ENCODE results near the gene CD40. TPM values are rescaled to one million over a fixed set of nuclear protein-coding genes. Genes with fewer than 3 reads are reported as not detected.
A peak's percentile ranks its signal among the peaks of the same experiment; 100 is the strongest.

The CD40 gene
- polyA plus RNA-seq, 2 of the 4 experiments (the other 2 are of a cell fraction), result 4.9 to 5.2 TPM

DNA sequence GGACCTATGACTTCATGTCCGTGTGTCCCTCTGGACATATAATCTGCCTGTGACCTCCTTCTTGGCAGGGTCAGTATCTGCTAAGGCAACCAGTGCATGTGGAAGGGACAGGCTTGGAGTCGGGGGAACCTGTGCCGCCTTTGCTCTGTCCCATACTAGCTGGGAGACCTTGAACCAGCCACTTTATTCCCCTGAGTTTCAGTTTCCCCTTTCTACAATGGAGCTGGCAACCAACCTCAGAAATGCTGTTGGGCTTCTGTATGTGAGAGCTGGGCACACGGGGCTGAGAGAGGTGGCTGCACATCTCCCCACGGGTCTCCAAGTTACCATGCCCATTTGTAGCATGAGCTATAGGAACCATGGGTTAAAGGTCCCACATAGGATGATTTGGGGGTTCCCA is 53.8 kb downstream of the CD40 start:
- CTCF ChIA-PET, result interaction anchor here (1.2 to 6.4 kb wide), 10 partner anchors 9 to 185 kb away, joined by 3 to 72 read pairs (median 7); no protein-coding TSS in a partner anchor

DNA sequence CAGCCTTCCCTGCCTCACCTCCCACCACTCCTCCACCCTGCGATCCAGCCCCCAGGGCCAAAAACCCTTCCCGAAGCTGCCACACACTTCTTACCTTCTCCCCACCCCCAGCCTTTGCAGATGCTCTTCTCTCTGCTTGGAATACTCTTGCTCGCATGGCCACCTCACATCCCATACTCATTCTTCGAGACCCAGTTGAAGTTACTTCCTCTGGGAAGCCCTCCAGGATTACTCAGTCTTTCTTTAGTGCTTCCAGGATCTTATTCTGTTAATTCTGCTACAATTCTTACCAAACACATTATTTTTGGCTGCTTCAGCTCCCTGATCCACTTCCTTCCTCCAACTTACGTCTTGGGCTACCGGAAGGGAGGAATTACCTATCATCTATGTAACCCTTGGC is 54.3 kb downstream of the CD40 start:
- WGBS (ENCODE audit: missing lambda C conversion rate), result 31% methylated on average over 6 of the region's 6 CpGs
- H3K4me1 ChIP-seq, result no peaks in the 10 kb centered on the region
- ATAC-seq (no peak), FAIRE-seq (no peak), DNase-seq (ENCODE audit: low read depth in 1 of 2, low spot score in 1 of 2) (no peak)
- no peak overlapping the region for H3K4me2 ChIP-seq
- TF ChIP-seq ZFP36 (IDR thresholded peaks at IDR 0.05; ENCODE audit: borderline replicate concordance, partially characterized antibody) (peak; percentile 59), CEBPB (IDR thresholded peaks at IDR 0.05) (no peak), SMC3 (IDR thresholded peaks at IDR 0.05) (no peak)
- CTCF ChIA-PET, result interaction anchor here (1.2 to 6.4 kb wide), 10 partner anchors 10 to 186 kb away, joined by 3 to 72 read pairs (median 7); no protein-coding TSS in a partner anchor
- no peak overlapping the region for H3K27ac ChIP-seq
- no peak overlapping the region for H3K4me3 ChIP-seq
- H3K9me3 ChIP-seq, result no peaks in the 10 kb centered on the region
- POLR2A ChIA-PET, result no interaction called here

More for the DNA sequence above, 53.8 kb downstream of the CD40 start:
- no peaks in the 10 kb centered on the region for H3K4me1 ChIP-seq
- H3K9me3 ChIP-seq, result no peaks in the 10 kb centered on the region
- DNase-seq (ENCODE audit: low read depth in 1 of 2, low spot score in 1 of 2) (no peak), FAIRE-seq (no peak), ATAC-seq (no peak)
- WGBS (ENCODE audit: missing lambda C conversion rate), result 8% methylated on average over 5 of the region's 5 CpGs
- H3K27ac ChIP-seq, result no peak overlapping the region
- POLR2A ChIA-PET, result no interaction called here
- H3K4me2 ChIP-seq, result no peak overlapping the region
- no peak for TF ChIP-seq NFE2L2 (conservative IDR thresholded peaks at IDR 0.05; ENCODE audit: low read length)
- no peak overlapping the region for H3K4me3 ChIP-seq

DNA sequence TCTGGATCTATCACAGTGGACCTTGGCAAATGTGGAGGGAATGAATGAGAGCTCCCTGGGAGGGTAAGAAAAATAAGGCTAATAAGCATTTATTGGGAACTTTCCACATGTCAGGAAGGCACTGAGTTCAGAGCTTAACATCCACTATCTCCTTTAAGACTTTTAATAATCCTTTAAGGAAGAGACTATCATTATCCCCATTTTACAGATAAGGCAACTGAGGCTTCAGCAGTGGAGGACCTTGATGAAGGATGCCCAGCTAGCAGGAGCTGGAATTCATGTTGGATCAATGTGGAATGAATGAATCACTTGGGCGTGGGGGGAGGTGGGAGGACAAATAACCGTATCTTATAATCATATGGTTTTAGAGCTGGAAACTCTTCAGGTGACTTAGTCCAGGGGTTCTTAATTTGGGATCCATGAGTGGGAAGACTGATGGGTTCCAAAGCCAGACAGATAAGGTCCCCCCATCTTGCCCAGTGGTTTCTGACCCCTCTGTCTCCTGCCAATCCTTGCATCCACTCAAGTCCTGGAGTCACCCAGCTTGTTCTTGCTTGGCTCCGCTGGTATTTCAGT is 54.9 kb downstream of the CD40 start:
- no peaks in the 10 kb centered on the region for H3K4me1 ChIP-seq
- ATAC-seq (no peak), DNase-seq (ENCODE audit: low read depth in 1 of 2, low spot score in 1 of 2) (no peak), FAIRE-seq (no peak)
- no peak overlapping the region for H3K4me2 ChIP-seq
- WGBS (ENCODE audit: missing lambda C conversion rate), result 4% methylated on average over 3 of the region's 3 CpGs
- ChIA-PET CTCF (interaction anchor here (0.9 to 6.4 kb wide), 19 partner anchors 11 to 291 kb away, joined by 3 to 72 read pairs (median 5); no protein-coding TSS in a partner anchor), POLR2A (no interaction called here)
- no peak overlapping the region for H3K27ac ChIP-seq
- H3K4me3 ChIP-seq, result no peak overlapping the region
- no peaks in the 10 kb centered on the region for H3K9me3 ChIP-seq
- TF ChIP-seq EHF (CRISPR knock-in tag; IDR thresholded peaks at IDR 0.05), result no peak
- TF ChIP-seq JUNB (IDR thresholded peaks at IDR 0.05), result no peak
- no peak for TF ChIP-seq HOXA7 (CRISPR knock-in tag; IDR thresholded peaks at IDR 0.05)

DNA sequence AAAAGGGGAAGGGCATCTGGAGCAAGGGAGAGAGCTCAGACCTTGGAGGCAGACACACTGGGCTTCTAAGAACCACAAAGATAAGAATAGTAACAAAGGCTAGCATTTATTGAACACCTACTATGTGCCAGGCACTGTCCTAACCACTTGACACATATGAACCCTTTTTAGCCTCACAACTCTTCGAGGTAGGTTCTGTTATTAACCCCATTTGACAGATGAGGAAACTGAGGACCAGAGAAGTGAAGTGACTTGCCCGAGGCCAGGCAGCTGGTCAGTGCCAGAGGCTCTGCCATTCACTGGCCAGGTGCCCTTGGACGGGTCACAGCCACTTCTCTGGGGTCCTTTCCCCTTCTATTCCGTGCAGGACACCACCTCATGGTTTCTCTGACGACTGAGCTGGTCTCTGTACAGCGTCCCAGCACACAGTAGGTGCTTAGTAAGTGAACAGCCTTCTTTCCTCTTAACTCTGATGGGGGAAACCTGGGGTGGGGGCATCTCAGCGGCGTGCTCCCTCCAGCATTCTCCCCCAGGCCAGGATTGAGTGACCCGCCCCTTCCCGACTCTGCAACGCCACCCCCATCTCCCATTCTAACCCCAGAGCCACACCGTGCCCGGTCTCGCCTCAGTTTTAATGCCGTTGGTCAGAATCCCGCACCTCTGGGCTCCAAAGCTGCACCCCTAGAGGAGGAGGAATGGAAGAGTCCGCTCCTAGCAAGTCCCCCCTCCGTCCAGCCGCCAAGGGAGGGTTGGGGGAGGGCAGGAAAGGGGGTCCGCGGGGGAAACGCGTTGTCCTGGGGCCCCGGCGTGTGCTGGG is 55.7 kb downstream of the CD40 start:
- WGBS (ENCODE audit: missing lambda C conversion rate), result 7% methylated on average over 16 of the region's 25 CpGs
- H3K4me3 ChIP-seq, result no peak overlapping the region; the same call in 2 of the 3 replicates
- no peak for TF ChIP-seq TP53 (CRISPR knock-in tag; IDR thresholded peaks at IDR 0.05)
- no peak for TF ChIP-seq HOXA7 (CRISPR knock-in tag; IDR thresholded peaks at IDR 0.05)
- no peak for TF ChIP-seq EHF (CRISPR knock-in tag; IDR thresholded peaks at IDR 0.05)
- TF ChIP-seq JUN (IDR thresholded peaks at IDR 0.05), result no peak
- TF ChIP-seq, protein P1, sequence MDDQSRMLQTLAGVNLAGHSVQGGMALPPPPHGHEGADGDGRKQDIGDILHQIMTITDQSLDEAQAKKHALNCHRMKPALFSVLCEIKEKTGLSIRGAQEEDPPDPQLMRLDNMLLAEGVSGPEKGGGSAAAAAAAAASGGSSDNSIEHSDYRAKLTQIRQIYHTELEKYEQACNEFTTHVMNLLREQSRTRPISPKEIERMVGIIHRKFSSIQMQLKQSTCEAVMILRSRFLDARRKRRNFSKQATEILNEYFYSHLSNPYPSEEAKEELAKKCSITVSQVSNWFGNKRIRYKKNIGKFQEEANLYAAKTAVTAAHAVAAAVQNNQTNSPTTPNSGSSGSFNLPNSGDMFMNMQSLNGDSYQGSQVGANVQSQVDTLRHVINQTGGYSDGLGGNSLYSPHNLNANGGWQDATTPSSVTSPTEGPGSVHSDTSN (IDR thresholded peaks at IDR 0.05), result no peak
- TF ChIP-seq FOSB (CRISPR knock-in tag; IDR thresholded peaks at IDR 0.05), result no peak
- no peak for TF ChIP-seq CEBPB (IDR thresholded peaks at IDR 0.05)
- no peak for TF ChIP-seq PHF8 (IDR thresholded peaks at IDR 0.05; ENCODE audit: borderline replicate concordance, low read depth)
- TF ChIP-seq CHD2 (IDR thresholded peaks at IDR 0.05; ENCODE audit: low read length, partially characterized antibody), result no peak
- no peak for TF ChIP-seq HOXB5 (CRISPR knock-in tag; IDR thresholded peaks at IDR 0.05)
- TF ChIP-seq RNF2 (IDR thresholded peaks at IDR 0.05; ENCODE audit: borderline replicate concordance, low read depth), result no peak
- ATAC-seq (peak; percentile 3 to 15; a peak in 3 of 6 replicates), FAIRE-seq (no peak), DNase-seq (ENCODE audit: low read depth in 1 of 2, low spot score in 1 of 2) (no peak)
- POLR2A ChIA-PET, result no interaction called here
- CTCF ChIA-PET, result interaction anchor here (0.9 to 6.4 kb wide), 26 partner anchors 8 to 290 kb away, joined by 3 to 72 read pairs (median 6); no protein-coding TSS in a partner anchor
- peak overlapping the region; percentile 77 for H3K4me2 ChIP-seq
- no peaks in the 10 kb centered on the region for H3K9me3 ChIP-seq
- no peak overlapping the region for H3K27ac ChIP-seq
- H3K4me1 ChIP-seq, result no peaks in the 10 kb centered on the region

Data from A549 (cell line).